Measurements from ENCODE around the gene CRIM1.

The CRIM1 gene

GRCh38 chr2:36485521-36485920, 129.9 kb downstream of the CRIM1 start:
- no peak for DNase-seq (ENCODE audit: low spot score)

- DNase-seq (ENCODE audit: low spot score): no peak
These were observed 131.0 kb downstream of the CRIM1 start for GRCh38 chr2:36486521-36487044.

- DNase-seq (ENCODE audit: low spot score): no peak
These were observed 132.4 kb downstream of the CRIM1 start for GRCh38 chr2:36487947-36488346.

GRCh38 chr2:36489281-36489680, 133.7 kb downstream of the CRIM1 start:
- DNase-seq (ENCODE audit: low spot score): no peak

- no peak for DNase-seq (ENCODE audit: low spot score)
These were observed 135.2 kb downstream of the CRIM1 start for GRCh38 chr2:36490749-36491148.

GRCh38 chr2:36492216-36492945, 136.8 kb downstream of the CRIM1 start:
- no peak for DNase-seq (ENCODE audit: low spot score)

GRCh38 chr2:36493306-36493705, 137.7 kb downstream of the CRIM1 start:
- no peak for DNase-seq (ENCODE audit: low spot score)

- DNase-seq (ENCODE audit: low spot score): no peak
These were observed 142.1 kb downstream of the CRIM1 start for GRCh38 chr2:36497570-36498163.

GRCh38 chr2:36499128-36499820, 143.7 kb downstream of the CRIM1 start:
- DNase-seq (ENCODE audit: low spot score): no peak

GRCh38 chr2:36500072-36500471, 144.5 kb downstream of the CRIM1 start:
- no peak for DNase-seq (ENCODE audit: low spot score)

GRCh38 chr2:36502081-36502480, 146.5 kb downstream of the CRIM1 start:
- DNase-seq (ENCODE audit: low spot score): no peak

GRCh38 chr2:36507408-36507812, 151.8 kb downstream of the CRIM1 start:
- peak; percentile 75 for DNase-seq (ENCODE audit: low spot score)

GRCh38 chr2:36509075-36509474, 153.5 kb downstream of the CRIM1 start:
- no peak for DNase-seq (ENCODE audit: low spot score)

GRCh38 chr2:36511858-36512603, 156.5 kb downstream of the CRIM1 start:
- DNase-seq (ENCODE audit: low spot score): no peak

- DNase-seq (ENCODE audit: low spot score): no peak
These were observed 157.1 kb downstream of the CRIM1 start for GRCh38 chr2:36512705-36513104.

GRCh38 chr2:36513661-36514060, 158.1 kb downstream of the CRIM1 start:
- DNase-seq (ENCODE audit: low spot score): no peak

- DNase-seq (ENCODE audit: low spot score): no peak
These were observed 160.0 kb downstream of the CRIM1 start for GRCh38 chr2:36515538-36515937.

- no peak for DNase-seq (ENCODE audit: low spot score)
These were observed 160.7 kb downstream of the CRIM1 start for GRCh38 chr2:36516136-36516870.

- no peak for DNase-seq (ENCODE audit: low spot score)
These were observed 164.9 kb downstream of the CRIM1 start for GRCh38 chr2:36520431-36520830.

- no peak for DNase-seq (ENCODE audit: low spot score)
These were observed 167.6 kb downstream of the CRIM1 start for GRCh38 chr2:36523153-36523552.

- DNase-seq (ENCODE audit: low spot score): no peak
These were observed 169.7 kb downstream of the CRIM1 start for GRCh38 chr2:36525245-36525644.

GRCh38 chr2:36526226-36526625, 170.6 kb downstream of the CRIM1 start:
- no peak for DNase-seq (ENCODE audit: low spot score)

Data from pons (tissue), 1 donor.